PFSK-1 (cell line): ENCODE results near the gene CLEC16A.

Source experiments
- FOXP2 ChIP-seq: optimal IDR thresholded peaks from 2 replicates; pipeline ENCODE3; 2011; ENCODE audit warnings: borderline replicate concordance, control low read depth, inconsistent platforms; ENCODE audit not compliant: insufficient read depth; ENCODE audit errors: extremely low read length, extremely low read depth
- POLR2AphosphoS5 ChIP-seq: IDR thresholded peaks from 2 replicates; pipeline ENCODE4 v1.6.1; 2012; ENCODE audit warnings: low read depth, mild to moderate bottlenecking, control low read depth, low read length, moderate library complexity
- REST ChIP-seq, 2 experiments: IDR thresholded peaks; 2 replicates each; pipeline versions ENCODE4 v1.6.1 to v1.8.0; 2011 to 2012; ENCODE audit warnings: low read depth in 2 of 2, low read length in 2 of 2, control low read depth in 1 of 2, inconsistent platforms in 1 of 2, mild to moderate bottlenecking in 1 of 2, moderate library complexity in 1 of 2; ENCODE audit not compliant: insufficient read depth in 1 of 2
- SIN3A ChIP-seq: IDR thresholded peaks from 2 replicates; pipeline ENCODE4 v1.6.1; 2012; ENCODE audit warnings: mild to moderate bottlenecking, low read length, moderate library complexity, borderline replicate concordance; ENCODE audit not compliant: insufficient read depth
- TAF1 ChIP-seq: IDR thresholded peaks from 2 replicates; pipeline ENCODE4 v1.6.1; 2012; ENCODE audit warnings: low read length, control low read depth, borderline replicate concordance; ENCODE audit not compliant: insufficient read depth

GRCh38 chr16:11135464-11135973, 191.2 kb downstream of the CLEC16A start:
- TF ChIP-seq POLR2AphosphoS5 (no peak), SIN3A (no peak), REST (IDR thresholded peaks at IDR 0.05; ENCODE audit: insufficient read depth in 1 of 2, low read depth in 2 of 2, low read length in 2 of 2) (no peak), FOXP2 (no peak), TAF1 (no peak)
